GM19397 (cell line): ENCODE data around the gene CEBPZOS.
A peak's percentile ranks its signal among the peaks of the same experiment; 100 is the strongest.

Experiments used
- ATAC-seq: cut with Tn5 transposase; IDR thresholded peaks from one replicate; pipeline ENCODE4 v1.9.1; 2021; ENCODE audit warnings: mild to moderate bottlenecking, moderate library complexity; ENCODE audit not compliant: unreplicated experiment

The CEBPZOS gene

GRCh38 chr2:37231241-37232130 is 35.2 kb downstream of the CEBPZOS start, which contains the start of the genes CEBPZ and NDUFAF7:
CEBPZ (minus strand) TSS chr2:37231596; CDS start chr2:37231567, 29 bp downstream.
NDUFAF7 (plus strand) TSS chr2:37231658; CDS start chr2:37231706, 48 bp downstream.
- peak; percentile 94 for ATAC-seq

- no peak for ATAC-seq
Observed at GRCh38 chr2:37232131-37232933, 36.0 kb downstream of the CEBPZOS start.

- ATAC-seq: no peak
Observed at GRCh38 chr2:37243435-37243834, 47.1 kb downstream of the CEBPZOS start.

- ATAC-seq: no peak
Observed at GRCh38 chr2:37244017-37244416, 47.7 kb downstream of the CEBPZOS start.

GRCh38 chr2:37244755-37245154 is 48.5 kb downstream of the CEBPZOS start:
- ATAC-seq: no peak

- no peak for ATAC-seq
Observed at GRCh38 chr2:37246205-37246604, 49.9 kb downstream of the CEBPZOS start.

GRCh38 chr2:37250869-37251740 is 54.8 kb downstream of the CEBPZOS start:
- ATAC-seq: no peak
